HG02610 (cell line): ENCODE results near the gene WIPF3.
A peak's percentile ranks its signal among the peaks of the same experiment; 100 is the strongest.
"Not testable (repeated sequence)": the region's sequence is repeated elsewhere in the genome, so short reads cannot be mapped to it uniquely, and the experiment has no call there.

Experiments
- ATAC-seq: cut with Tn5 transposase; IDR thresholded peaks from one replicate; pipeline ENCODE4 v1.9.1; 2021; ENCODE audit warnings: mild to moderate bottlenecking, moderate library complexity; ENCODE audit not compliant: unreplicated experiment

Gene WIPF3

GRCh38 chr7:29946428-29947186, 140.3 kb downstream of the WIPF3 start:
- ATAC-seq: no peak

GRCh38 chr7:29948587-29948986, 142.3 kb downstream of the WIPF3 start:
- no peak for ATAC-seq

GRCh38 chr7:29950480-29950879, 144.2 kb downstream of the WIPF3 start:
- no peak for ATAC-seq

- no peak for ATAC-seq
These were observed 144.9 kb downstream of the WIPF3 start for GRCh38 chr7:29951206-29951605.

- ATAC-seq: no peak
These were observed 147.5 kb downstream of the WIPF3 start for GRCh38 chr7:29953726-29954347.

GRCh38 chr7:29955075-29955792, 148.9 kb downstream of the WIPF3 start:
- ATAC-seq: no peak

- peak; percentile 78 for ATAC-seq
These were observed 149.6 kb downstream of the WIPF3 start for GRCh38 chr7:29955799-29956486.

- ATAC-seq: peak; percentile 11
These were observed 150.2 kb downstream of the WIPF3 start for GRCh38 chr7:29956487-29956836.

GRCh38 chr7:29957521-29958310, 151.4 kb downstream of the WIPF3 start:
- ATAC-seq: no peak

GRCh38 chr7:29958667-29959358, 152.5 kb downstream of the WIPF3 start:
- no peak for ATAC-seq

GRCh38 chr7:29961611-29962010, 155.3 kb downstream of the WIPF3 start:
- ATAC-seq: not testable (repeated sequence)

GRCh38 chr7:29962035-29962434, 155.7 kb downstream of the WIPF3 start:
- ATAC-seq: no peak

- ATAC-seq: no peak
These were observed 158.7 kb downstream of the WIPF3 start for GRCh38 chr7:29965030-29965429.
